Memory B cell (primary cell): Measurements from ENCODE around the gene MYO7A.

Experiments
- ATAC-seq: fragments of 150-1000 bp; cut with Tn5 transposase; 2 replicates; pipeline ENCODE4 v1.10.0; 2021; ENCODE audit warnings: low read depth, mild to moderate bottlenecking, moderate library complexity
- DNase-seq, 2 donors: peaks; one replicate each; pipeline ENCODE4 v3.0.0; 2022; ENCODE audit warnings: low spot score in 2 of 2
- H3K27ac Mint-ChIP-seq: one replicate; pipeline ENCODE4 v1.8.0; 2022; ENCODE audit warnings: mild to moderate bottlenecking, moderate library complexity, mixed read lengths
- H3K27me3 Mint-ChIP-seq: one replicate; pipeline ENCODE4 v1.8.0; 2022; ENCODE audit warnings: mixed read lengths
- H3K36me3 Mint-ChIP-seq: one replicate; pipeline ENCODE4 v1.8.0; 2022; ENCODE audit warnings: mild to moderate bottlenecking, mixed read lengths
- H3K4me1 Mint-ChIP-seq: one replicate; pipeline ENCODE4 v1.8.0; 2022; ENCODE audit warnings: mixed read lengths
- H3K4me3 Mint-ChIP-seq: one replicate; pipeline ENCODE4 v1.8.0; 2022; ENCODE audit warnings: mild to moderate bottlenecking, moderate library complexity, mixed read lengths
- H3K9me3 Mint-ChIP-seq: one replicate; pipeline ENCODE4 v1.8.0; 2022; ENCODE audit warnings: mixed read lengths

MYO7A gene

GRCh38 chr11:77197626-77198320, 69.7 kb downstream of the MYO7A start:
- ATAC-seq (no peak), DNase-seq (no peak)
- no peaks in the 10 kb centered on the region for H3K9me3 Mint-ChIP-seq
- no peak overlapping the region for H3K27ac Mint-ChIP-seq
- H3K27me3 Mint-ChIP-seq: peaks cover 5% of the 10 kb centered on the region
- no peak overlapping the region for H3K4me3 Mint-ChIP-seq
- peaks cover 5% of the 10 kb centered on the region for H3K4me1 Mint-ChIP-seq
- no peaks in the 10 kb centered on the region for H3K36me3 Mint-ChIP-seq

- Mint-ChIP-seq H3K4me3 (no peak overlapping the region), H3K36me3 (no peaks in the 10 kb centered on the region), H3K9me3 (no peaks in the 10 kb centered on the region), H3K27ac (no peak overlapping the region), H3K4me1 (peaks cover 5% of the 10 kb centered on the region), H3K27me3 (peaks cover 5% of the 10 kb centered on the region)
- DNase-seq (no peak), ATAC-seq (no peak)
Measured at GRCh38 chr11:77198440-77198849, 70.4 kb downstream of the MYO7A start.

GRCh38 chr11:77199137-77199745, 71.2 kb downstream of the MYO7A start:
- H3K27me3 Mint-ChIP-seq: peaks cover 5% of the 10 kb centered on the region
- no peaks in the 10 kb centered on the region for H3K9me3 Mint-ChIP-seq
- ATAC-seq (no peak), DNase-seq (no peak)
- peaks cover 5% of the 10 kb centered on the region for H3K4me1 Mint-ChIP-seq
- no peak overlapping the region for H3K4me3 Mint-ChIP-seq
- no peaks in the 10 kb centered on the region for H3K36me3 Mint-ChIP-seq
- no peak overlapping the region for H3K27ac Mint-ChIP-seq

DNA sequence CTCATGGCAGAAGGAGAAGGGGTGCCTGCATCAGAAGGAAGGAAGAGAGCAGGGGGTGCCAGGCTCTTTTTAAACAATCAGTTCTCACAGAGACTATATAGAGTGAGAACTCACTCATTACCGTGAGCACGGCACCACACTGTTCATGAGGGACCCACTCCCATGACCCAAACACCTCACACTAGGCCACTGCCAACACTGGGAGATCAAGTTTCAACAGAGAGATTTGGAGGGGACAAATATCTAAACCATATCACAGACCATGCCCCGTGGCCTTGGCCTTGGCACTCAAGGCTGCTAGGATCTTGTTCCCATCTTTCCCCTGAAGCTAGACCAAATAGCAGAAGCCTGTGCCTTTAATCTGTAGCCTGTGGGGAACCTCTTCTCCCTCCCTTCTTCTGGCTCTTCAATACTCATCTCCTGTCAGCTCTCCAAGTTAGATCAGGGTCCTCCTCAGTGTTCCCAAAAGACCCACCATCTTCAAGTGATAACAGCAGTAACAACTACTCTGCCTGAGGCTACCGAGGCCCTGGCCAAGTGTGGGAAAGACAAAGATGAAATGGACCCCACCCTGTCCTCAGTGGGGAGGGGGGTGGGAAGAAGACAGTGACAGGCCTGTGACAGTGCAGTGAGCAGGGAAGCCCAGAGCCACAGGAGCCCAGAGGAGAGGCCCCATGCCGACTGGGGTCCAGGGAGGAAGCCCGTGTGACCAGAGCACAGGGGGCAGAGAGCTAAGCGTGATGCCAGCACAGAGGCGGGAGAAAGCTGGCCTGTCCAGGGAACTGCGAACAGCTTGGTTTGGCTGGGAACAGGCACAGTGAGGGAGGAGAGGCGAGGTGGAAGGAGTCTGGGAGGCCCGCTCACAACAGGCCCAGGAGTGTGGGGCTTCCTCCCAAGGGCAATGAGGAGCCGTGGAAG, 72.6 kb downstream of the MYO7A start:
- H3K27ac Mint-ChIP-seq: no peak overlapping the region
- H3K4me3 Mint-ChIP-seq: no peak overlapping the region
- H3K27me3 Mint-ChIP-seq: peaks cover 5% of the 10 kb centered on the region
- H3K9me3 Mint-ChIP-seq: no peaks in the 10 kb centered on the region
- no peak for ATAC-seq
- H3K4me1 Mint-ChIP-seq: peaks cover 5% of the 10 kb centered on the region
- DNase-seq: no peak
- no peaks in the 10 kb centered on the region for H3K36me3 Mint-ChIP-seq

GRCh38 chr11:77201370-77201769, 73.3 kb downstream of the MYO7A start:
- no peak overlapping the region for H3K27ac Mint-ChIP-seq
- DNase-seq (no peak), ATAC-seq (no peak)
- H3K4me3 Mint-ChIP-seq: no peak overlapping the region
- H3K36me3 Mint-ChIP-seq: no peaks in the 10 kb centered on the region
- H3K4me1 Mint-ChIP-seq: peaks cover 5% of the 10 kb centered on the region
- no peaks in the 10 kb centered on the region for H3K9me3 Mint-ChIP-seq
- peaks cover 5% of the 10 kb centered on the region for H3K27me3 Mint-ChIP-seq

GRCh38 chr11:77201991-77202841, 74.2 kb downstream of the MYO7A start:
- Mint-ChIP-seq H3K9me3 (no peaks in the 10 kb centered on the region), H3K27me3 (peaks cover 7% of the 10 kb centered on the region), H3K36me3 (no peaks in the 10 kb centered on the region), H3K4me1 (peaks cover 5% of the 10 kb centered on the region), H3K4me3 (no peak overlapping the region), H3K27ac (no peak overlapping the region)
- ATAC-seq: no peak
- no peak for DNase-seq

- no peak for DNase-seq
- Mint-ChIP-seq H3K4me1 (peaks cover 5% of the 10 kb centered on the region), H3K9me3 (no peaks in the 10 kb centered on the region), H3K27ac (no peak overlapping the region), H3K36me3 (no peaks in the 10 kb centered on the region), H3K27me3 (peaks cover 7% of the 10 kb centered on the region), H3K4me3 (no peak overlapping the region)
- no peak for ATAC-seq
Measured at GRCh38 chr11:77202941-77203900, 75.2 kb downstream of the MYO7A start.

DNA sequence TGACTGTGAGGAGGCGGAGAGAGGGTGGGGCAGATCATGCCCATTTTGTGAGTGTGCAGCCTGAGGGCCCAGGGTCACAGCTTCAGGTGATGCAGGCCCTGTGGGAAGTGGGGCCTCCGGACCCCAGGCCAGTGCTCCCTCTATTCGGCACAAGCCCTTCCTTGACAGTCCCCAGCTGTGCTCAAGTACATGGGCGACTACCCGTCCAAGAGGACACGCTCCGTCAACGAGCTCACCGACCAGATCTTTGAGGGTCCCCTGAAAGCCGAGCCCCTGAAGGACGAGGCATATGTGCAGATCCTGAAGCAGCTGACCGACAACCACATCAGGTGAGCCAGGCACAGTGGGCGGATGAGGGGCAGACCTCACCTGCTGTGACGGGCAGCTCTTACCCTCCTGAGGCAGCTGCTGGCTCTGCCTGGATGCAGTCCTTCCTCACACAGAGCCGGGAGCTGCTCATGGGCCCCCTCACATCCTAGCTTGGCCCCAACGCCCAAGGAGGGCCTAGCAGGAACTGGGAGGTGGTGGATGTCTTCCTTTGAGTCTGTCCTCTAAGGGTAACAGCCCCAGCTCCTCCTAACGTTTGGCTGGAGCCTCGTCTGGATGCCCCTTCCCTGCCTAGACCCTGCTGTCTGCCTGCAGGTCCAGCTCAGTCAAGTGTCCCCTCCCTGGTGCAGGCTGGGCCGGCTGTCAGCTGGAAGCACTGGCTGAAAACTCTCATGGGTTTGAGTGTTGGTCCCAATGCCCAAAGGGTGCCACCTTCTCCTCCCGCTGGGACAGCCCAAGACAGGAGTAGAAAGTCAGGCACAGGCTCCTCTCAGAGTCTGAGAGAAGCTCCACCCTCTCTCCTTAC, 76.1 kb downstream of the MYO7A start:
- DNase-seq (no peak), ATAC-seq (no peak)
- Mint-ChIP-seq H3K9me3 (no peaks in the 10 kb centered on the region), H3K27ac (no peak overlapping the region), H3K4me3 (no peak overlapping the region), H3K36me3 (no peaks in the 10 kb centered on the region), H3K27me3 (peaks cover 3% of the 10 kb centered on the region), H3K4me1 (no peaks in the 10 kb centered on the region)

DNA sequence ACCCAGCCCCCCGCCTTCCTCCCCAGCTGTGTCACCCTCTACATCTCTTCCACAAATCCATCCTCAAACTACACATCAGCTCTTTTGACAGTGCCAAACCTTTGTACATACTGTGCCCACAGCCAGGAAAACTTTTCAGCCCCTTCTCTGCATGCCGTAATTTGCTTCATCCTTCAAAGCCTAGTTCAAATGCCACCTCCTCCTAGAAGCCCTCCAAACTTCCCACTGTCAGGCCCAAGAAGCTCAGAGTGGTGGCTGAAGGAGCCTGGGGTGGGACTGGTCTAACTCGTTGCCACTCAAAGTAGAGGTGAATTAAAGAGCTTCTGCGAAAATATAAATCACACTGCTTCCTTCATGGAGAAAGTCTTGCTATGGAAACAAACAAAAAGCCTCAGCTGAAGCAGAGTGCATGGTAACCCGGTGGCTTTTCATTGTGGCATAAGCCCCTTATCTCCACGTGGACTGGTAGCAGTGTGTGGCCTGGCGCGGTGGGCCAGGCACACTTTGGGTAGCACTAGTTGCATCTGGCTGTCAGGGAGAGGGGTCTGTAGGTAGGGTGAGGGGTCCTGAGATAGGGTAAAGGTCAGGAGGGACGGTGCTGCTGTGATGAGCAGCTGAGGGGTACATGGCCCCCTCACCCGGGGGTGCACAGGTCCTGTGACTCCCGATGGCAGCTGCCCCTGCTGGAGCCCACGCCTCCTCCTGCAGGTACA, 76.9 kb downstream of the MYO7A start:
- Mint-ChIP-seq H3K27me3 (peaks cover 7% of the 10 kb centered on the region), H3K4me3 (no peak overlapping the region), H3K4me1 (no peaks in the 10 kb centered on the region), H3K36me3 (no peaks in the 10 kb centered on the region), H3K9me3 (no peaks in the 10 kb centered on the region), H3K27ac (no peak overlapping the region)
- DNase-seq (no peak), ATAC-seq (no peak)

DNA sequence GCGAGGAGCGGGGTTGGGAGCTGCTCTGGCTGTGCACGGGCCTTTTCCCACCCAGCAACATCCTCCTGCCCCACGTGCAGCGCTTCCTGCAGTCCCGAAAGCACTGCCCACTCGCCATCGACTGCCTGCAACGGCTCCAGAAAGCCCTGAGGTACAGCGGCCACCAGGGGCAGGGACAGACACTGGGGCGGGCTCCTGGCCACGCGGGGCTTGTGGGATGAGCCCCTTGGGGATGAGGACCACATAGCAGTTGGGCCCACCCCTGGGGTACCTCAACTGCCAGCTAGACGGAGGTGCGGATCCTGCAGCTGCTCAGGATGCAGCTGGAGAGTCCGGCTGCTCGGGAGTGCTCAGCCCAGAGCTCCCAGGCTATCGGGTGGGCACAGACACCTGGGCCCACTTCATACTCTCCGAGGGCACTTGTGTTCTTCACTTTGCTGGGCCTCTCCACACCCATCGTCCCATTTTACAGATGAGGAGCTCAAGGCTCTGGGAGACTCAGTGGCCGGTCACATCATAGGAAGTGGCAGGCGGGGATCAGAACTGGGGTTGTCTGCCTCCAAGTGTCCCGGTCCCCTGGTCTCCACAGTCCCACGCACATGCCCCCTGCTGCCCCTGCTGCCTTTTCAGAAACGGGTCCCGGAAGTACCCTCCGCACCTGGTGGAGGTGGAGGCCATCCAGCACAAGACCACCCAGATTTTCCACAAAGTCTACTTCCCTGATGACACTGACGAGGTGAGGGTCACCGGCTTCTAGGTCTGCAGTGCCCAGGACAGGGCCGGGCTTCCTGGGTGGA, 77.6 kb downstream of the MYO7A start:
- DNase-seq: no peak
- Mint-ChIP-seq H3K27ac (no peak overlapping the region), H3K4me1 (no peaks in the 10 kb centered on the region), H3K27me3 (peaks cover 10% of the 10 kb centered on the region), H3K9me3 (no peaks in the 10 kb centered on the region), H3K4me3 (no peak overlapping the region), H3K36me3 (no peaks in the 10 kb centered on the region)
- ATAC-seq: no peak

- DNase-seq: no peak
- ATAC-seq: no peak
- Mint-ChIP-seq H3K4me3 (no peak overlapping the region), H3K27me3 (peaks cover 10% of the 10 kb centered on the region), H3K36me3 (no peaks in the 10 kb centered on the region), H3K27ac (no peak overlapping the region), H3K4me1 (no peaks in the 10 kb centered on the region), H3K9me3 (no peaks in the 10 kb centered on the region)
Measured at GRCh38 chr11:77206264-77207018, 78.4 kb downstream of the MYO7A start.
